HepG2 (cell line): ENCODE measurements around the gene IL1RL2. TPM values are rescaled to one million over a fixed set of nuclear protein-coding genes. Genes with fewer than 3 reads are reported as not detected.

ENCODE experiments used
- ATAC-seq: fragments of 200-7000 bp; cut with Tn5 transposase; 3 replicates; pipeline ENCODE4 v1.9.1; 2020; ENCODE audit warnings: mild to moderate bottlenecking, moderate library complexity
- BruUV-seq: library from RNA; stranded (reverse); fragments of 400-500 nt; replicated peaks from 2 replicates; lab custom pipeline; 2021; lab: Mats Ljungman, UMichigan
- CTCF ChIA-PET: fragments of 300-600 bp; formaldehyde crosslinking; extraction: SDS; loops from one replicate; lab custom pipeline; 2021; ENCODE audit warnings: low total read pairs, inconsistent platforms, low intra/inter-chr PET ratio; lab: Yijun Ruan, JAX
- POLR2A ChIA-PET: fragments of 350-600 bp; sonication (Branson Sonifier 250); formaldehyde crosslinking; loops from one replicate; lab custom pipeline; 2020; ENCODE audit warnings: antibody characterized with exemption, inconsistent platforms; lab: Yijun Ruan, JAX
- DNase-seq: peaks from one replicate; pipeline ENCODE4 v3.0.0-alpha.2; 2015; ENCODE audit warnings: low spot score
- FAIRE-seq: peaks from 3 replicates; lab custom pipeline; 2011; peaks lifted over from hg19 to GRCh38; lab: Jason Lieb, UNC
- H2AFZ ChIP-seq: one replicate; pipeline ENCODE4 v1.6.1; 2011; ENCODE audit warnings: low read length, inconsistent platforms
- H3K27ac ChIP-seq: fragments of 300-600 bp; 3 replicates; pipeline ENCODE4 v1.8.0; 2011; ENCODE audit warnings: mixed run types, mild to moderate bottlenecking, mixed read lengths, low read length, inconsistent platforms; ENCODE audit not compliant: insufficient read depth; ENCODE audit errors: extremely low read length
- H3K27me3 ChIP-seq, 2 experiments: fragments of 200-600 bp in 1 of 2; 2 replicates in 1 of 2; 3 replicates in 1 of 2; pipeline versions ENCODE4 v1.6.0 to v1.8.0; 2011; ENCODE audit warnings: low read length in 2 of 2, mild to moderate bottlenecking in 2 of 2, moderate library complexity in 2 of 2, inconsistent platforms in 1 of 2; ENCODE audit not compliant: insufficient read depth in 2 of 2, control insufficient read depth in 1 of 2
- H3K36me3 ChIP-seq, 2 experiments: fragments of 200-600 bp in 1 of 2; replicated peaks in 1 of 2; 2 replicates in 1 of 2; 3 replicates in 1 of 2; pipeline versions ENCODE4 v1.5.1 to v1.8.0; 2011; ENCODE audit warnings: low read length in 2 of 2, inconsistent platforms in 1 of 2; ENCODE audit not compliant: insufficient read depth in 2 of 2, control insufficient read depth in 1 of 2
- H3K4me1 ChIP-seq: 2 replicates; pipeline ENCODE4 v1.5.1; 2012; ENCODE audit warnings: low read length, inconsistent platforms; ENCODE audit not compliant: insufficient read depth
- H3K4me2 ChIP-seq: 2 replicates; pipeline ENCODE4 v1.6.0; 2011; ENCODE audit warnings: low read depth, low read length, inconsistent platforms
- H3K4me3 ChIP-seq, 3 experiments: fragments of 200-600 bp in 1 of 3; sonication (generic), shearing (Covaris generic) in 1 of 3; replicated peaks in 1 of 3; 2 replicates each; pipeline ENCODE4 v1.5.1; 2011 to 2016; ENCODE audit warnings: low read length in 3 of 3, inconsistent platforms in 2 of 3, low read depth in 2 of 3, mild to moderate bottlenecking in 2 of 3, control low read depth in 1 of 3, mixed read lengths in 1 of 3; ENCODE audit not compliant: insufficient read depth in 1 of 3
- H3K79me2 ChIP-seq: one replicate; pipeline ENCODE4 v1.6.1; 2011; ENCODE audit warnings: low read length, inconsistent platforms; ENCODE audit not compliant: insufficient read depth
- H3K9ac ChIP-seq: 2 replicates; pipeline ENCODE4 v1.6.0; 2011; ENCODE audit warnings: mild to moderate bottlenecking, low read depth, low read length, inconsistent platforms; ENCODE audit not compliant: insufficient read depth
- H3K9me3 ChIP-seq: 2 replicates; pipeline ENCODE4 v1.5.1; 2012; ENCODE audit warnings: mild to moderate bottlenecking, low read length
- H4K20me1 ChIP-seq: 2 replicates; pipeline ENCODE4 v1.6.0; 2011; ENCODE audit warnings: inconsistent platforms, mild to moderate bottlenecking, low read length, moderate library complexity; ENCODE audit not compliant: insufficient read depth
- POGZ ChIP-seq: sonication (generic); formaldehyde crosslinking; IDR thresholded peaks from 2 replicates; pipeline ENCODE4 v1.4.0; 2020; ENCODE audit warnings: mild to moderate bottlenecking, missing genetic modification reagents
- ZNF75D ChIP-seq: sonication (generic); formaldehyde crosslinking; IDR thresholded peaks from 2 replicates; pipeline ENCODE4 v1.8.1; 2023; ENCODE audit warnings: missing genetic modification reagents, mild to moderate bottlenecking, borderline replicate concordance
- WGBS: methylation state at CpG from one replicate; pipeline ENCODE4 v1.1.6; 2017; ENCODE audit warnings: low lambda C conversion rate; 5-methylcytosine and 5-hydroxymethylcytosine counted together
- in situ Hi-C: cut with HindIII; loops from 2 replicates; pipeline ENCODE4 v1.10.0; 2017; ENCODE audit warnings: low pct_unique_long_range_greater_than_20kb; ENCODE audit not compliant: extremely low pct_ligation_motif_present
- intact Hi-C: fragments of 100-400 bp; cut with micrococcal nuclease; formaldehyde crosslinking; loops from one replicate; pipeline ENCODE4 v1.10.0; 2022; ENCODE audit not compliant: unreplicated experiment
- polyA plus RNA-seq, 8 experiments: library from polyadenylated mRNA; depleted of rRNA in 3 of 8; stranded (reverse) in 7 of 8; unstranded in 1 of 8; fragments of >200 nt; fragmentation: Illumina TruSeq in 4 of 8; extraction: Trizol in 4 of 8; gene quantifications; 2 replicates each; pipeline versions ENCODE4 v1.2.1 to v1.2.3, GENCODE V29; 2011 to 2016; ENCODE audit warnings: low read depth in 4 of 8, missing spikeins in 1 of 8, mixed read lengths in 1 of 8; ENCODE audit not compliant: insufficient read depth in 1 of 8
- total RNA-seq, 5 experiments: library from RNA; depleted of rRNA; stranded (reverse); fragments of >200 nt; fragmentation: Illumina TruSeq; extraction: Trizol; gene quantifications; 2 replicates each; pipeline ENCODE4 v1.2.3, GENCODE V29; 2016; ENCODE audit warnings: low read depth in 1 of 5
- TF ChIP-seq, protein P1 (sequence below): sonication (generic); formaldehyde crosslinking; conservative IDR thresholded peaks from 2 replicates; pipeline ENCODE4 v1.4.0; 2020; ENCODE audit warnings: missing genetic modification reagents
- TF ChIP-seq, protein P2 (sequence below): sonication (generic); formaldehyde crosslinking; IDR thresholded peaks from 2 replicates; pipeline ENCODE4 v1.5.1; 2020; ENCODE audit warnings: mild to moderate bottlenecking, missing genetic modification reagents, moderate library complexity

IL1RL2 gene
- total and polyA plus RNA-seq, 2 of the 13 experiments (the other 11 are each of a cell fraction or from before 2014, with no cell fraction given), result 0.03 TPM; not detected in 1

DNA sequence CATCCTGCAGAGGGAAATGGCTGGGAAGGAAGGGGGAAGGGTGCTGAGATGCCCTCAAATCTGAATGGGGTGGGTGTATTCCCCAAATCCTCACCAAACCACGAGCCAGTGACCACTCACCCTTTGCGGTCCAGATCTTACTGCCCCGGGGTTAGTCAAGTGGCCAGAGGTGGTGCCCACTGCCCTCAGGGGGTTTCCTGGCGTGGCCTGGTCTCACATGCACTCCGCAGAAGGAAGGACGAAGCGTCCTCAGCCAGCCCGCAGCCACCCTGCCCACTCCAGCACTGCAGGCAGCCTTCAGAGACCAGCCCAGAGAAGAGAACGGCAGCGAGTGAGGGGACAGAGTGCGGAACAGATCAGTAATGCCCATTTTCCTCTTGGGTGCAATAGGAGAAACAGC is 50.4 kb downstream of the IL1RL2 start:
- no peak overlapping the region for H2AFZ ChIP-seq
- 73% methylated on average over 11 of the region's 11 CpGs for WGBS
- H3K27me3 ChIP-seq, result peaks cover 0 to 10% of the 10 kb centered on the region in 2 experiments; a peak in 3 of 5 replicates
- H3K4me1 ChIP-seq, result peaks cover 64% of the 10 kb centered on the region
- ATAC-seq (no peak), FAIRE-seq (no peak), DNase-seq (no peak)
- no peak overlapping the region for H3K27ac ChIP-seq
- ChIA-PET CTCF (no interaction called here), POLR2A (no interaction called here)
- H3K79me2 ChIP-seq, result no peaks in the 10 kb centered on the region
- no peak overlapping the region for H3K4me2 ChIP-seq
- H3K9me3 ChIP-seq, result no peaks in the 10 kb centered on the region
- no peak overlapping the region for H3K4me3 ChIP-seq
- H4K20me1 ChIP-seq, result no peaks in the 10 kb centered on the region
- H3K36me3 ChIP-seq, result no peaks in the 10 kb centered on the region
- in situ Hi-C loops, result loop anchor here (5.0 to 10.0 kb wide), 2 partner anchors 215 to 352 kb away; no protein-coding TSS in a partner anchor
- BruUV-seq, result no TSS peak
- H3K9ac ChIP-seq, result no peak overlapping the region
- intact Hi-C loops, result no loop called here
- TF ChIP-seq ZNF75D (CRISPR knock-in tag) (0 out of 2 replicates have a peak, but pooled peaks have one; percentile 43), POGZ (no peak)
- TF ChIP-seq, protein P1, sequence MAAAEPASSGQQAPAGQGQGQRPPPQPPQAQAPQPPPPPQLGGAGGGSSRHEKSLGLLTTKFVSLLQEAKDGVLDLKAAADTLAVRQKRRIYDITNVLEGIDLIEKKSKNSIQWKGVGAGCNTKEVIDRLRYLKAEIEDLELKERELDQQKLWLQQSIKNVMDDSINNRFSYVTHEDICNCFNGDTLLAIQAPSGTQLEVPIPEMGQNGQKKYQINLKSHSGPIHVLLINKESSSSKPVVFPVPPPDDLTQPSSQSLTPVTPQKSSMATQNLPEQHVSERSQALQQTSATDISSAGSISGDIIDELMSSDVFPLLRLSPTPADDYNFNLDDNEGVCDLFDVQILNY, result no peak
- TF ChIP-seq, protein P2, sequence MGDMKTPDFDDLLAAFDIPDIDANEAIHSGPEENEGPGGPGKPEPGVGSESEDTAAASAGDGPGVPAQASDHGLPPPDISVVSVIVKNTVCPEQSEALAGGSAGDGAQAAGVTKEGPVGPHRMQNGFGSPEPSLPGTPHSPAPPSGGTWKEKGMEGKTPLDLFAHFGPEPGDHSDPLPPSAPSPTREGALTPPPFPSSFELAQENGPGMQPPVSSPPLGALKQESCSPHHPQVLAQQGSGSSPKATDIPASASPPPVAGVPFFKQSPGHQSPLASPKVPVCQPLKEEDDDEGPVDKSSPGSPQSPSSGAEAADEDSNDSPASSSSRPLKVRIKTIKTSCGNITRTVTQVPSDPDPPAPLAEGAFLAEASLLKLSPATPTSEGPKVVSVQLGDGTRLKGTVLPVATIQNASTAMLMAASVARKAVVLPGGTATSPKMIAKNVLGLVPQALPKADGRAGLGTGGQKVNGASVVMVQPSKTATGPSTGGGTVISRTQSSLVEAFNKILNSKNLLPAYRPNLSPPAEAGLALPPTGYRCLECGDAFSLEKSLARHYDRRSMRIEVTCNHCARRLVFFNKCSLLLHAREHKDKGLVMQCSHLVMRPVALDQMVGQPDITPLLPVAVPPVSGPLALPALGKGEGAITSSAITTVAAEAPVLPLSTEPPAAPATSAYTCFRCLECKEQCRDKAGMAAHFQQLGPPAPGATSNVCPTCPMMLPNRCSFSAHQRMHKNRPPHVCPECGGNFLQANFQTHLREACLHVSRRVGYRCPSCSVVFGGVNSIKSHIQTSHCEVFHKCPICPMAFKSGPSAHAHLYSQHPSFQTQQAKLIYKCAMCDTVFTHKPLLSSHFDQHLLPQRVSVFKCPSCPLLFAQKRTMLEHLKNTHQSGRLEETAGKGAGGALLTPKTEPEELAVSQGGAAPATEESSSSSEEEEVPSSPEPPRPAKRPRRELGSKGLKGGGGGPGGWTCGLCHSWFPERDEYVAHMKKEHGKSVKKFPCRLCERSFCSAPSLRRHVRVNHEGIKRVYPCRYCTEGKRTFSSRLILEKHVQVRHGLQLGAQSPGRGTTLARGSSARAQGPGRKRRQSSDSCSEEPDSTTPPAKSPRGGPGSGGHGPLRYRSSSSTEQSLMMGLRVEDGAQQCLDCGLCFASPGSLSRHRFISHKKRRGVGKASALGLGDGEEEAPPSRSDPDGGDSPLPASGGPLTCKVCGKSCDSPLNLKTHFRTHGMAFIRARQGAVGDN (CRISPR knock-in tag), result peak; percentile 17; the same call in 1 of the 2 replicates
